HG03095 (cell line): ENCODE results near the gene TAAR6.
"Not testable (repeated sequence)": the region's sequence is repeated elsewhere in the genome, so short reads cannot be mapped to it uniquely, and the experiment has no call there.

Experiments used
- ATAC-seq: cut with Tn5 transposase; IDR thresholded peaks from one replicate; pipeline ENCODE4 v1.9.1; 2021; ENCODE audit warnings: moderate library complexity; ENCODE audit not compliant: unreplicated experiment

TAAR6 gene

GRCh38 chr6:132589454-132589853 lies 19.3 kb downstream of the TAAR6 start, which contains the start of gene TAAR5:
Gene TAAR5 (minus strand): TSS chr6:132589741. CDS start chr6:132589686, 55 bp downstream.
- ATAC-seq: no peak

- ATAC-seq: no peak
These were observed 20.2 kb downstream of the TAAR6 start for GRCh38 chr6:132590362-132590761.

DNA sequence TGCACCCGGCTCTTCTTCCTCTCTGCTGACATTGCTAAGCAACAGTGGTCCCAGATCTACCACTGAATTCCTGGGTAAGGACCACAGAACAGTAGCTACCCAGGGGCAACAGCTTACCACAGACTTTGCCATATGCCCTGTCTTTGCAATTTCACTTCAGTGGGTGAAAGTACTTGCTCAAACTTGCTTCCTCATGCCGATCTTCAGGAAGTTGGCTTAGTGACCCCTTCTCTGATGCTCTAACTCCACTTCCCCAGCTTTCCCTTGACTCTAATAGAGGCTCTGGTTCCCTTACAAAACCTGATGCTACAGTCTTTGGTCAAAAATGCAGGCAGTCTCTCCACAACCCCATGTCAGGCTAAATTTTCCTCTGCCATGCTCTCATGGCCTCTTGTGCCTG lies 22.7 kb downstream of the TAAR6 start:
- no peak for ATAC-seq

- no peak for ATAC-seq
These were observed 26.1 kb downstream of the TAAR6 start for GRCh38 chr6:132596201-132596600.

DNA sequence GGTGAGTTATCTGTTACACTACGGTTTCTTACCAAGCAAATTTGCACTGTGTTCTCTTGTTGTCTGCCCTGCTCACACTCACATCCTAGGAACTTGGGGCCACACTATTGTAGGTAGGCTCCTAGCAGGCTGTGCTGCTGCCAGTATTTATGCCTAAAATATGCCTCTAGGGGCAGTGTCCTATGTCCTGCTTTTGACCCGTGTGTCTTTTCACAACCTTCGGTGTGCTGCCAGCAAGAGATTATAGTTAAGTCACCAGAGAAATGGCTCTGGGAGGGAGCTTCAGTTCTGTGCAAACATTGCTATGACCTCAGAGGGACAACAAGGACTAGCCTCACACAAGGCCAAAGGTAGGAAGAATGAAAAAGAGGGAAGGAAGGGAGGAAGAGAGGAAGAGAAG lies 28.4 kb downstream of the TAAR6 start:
- ATAC-seq: no peak

DNA sequence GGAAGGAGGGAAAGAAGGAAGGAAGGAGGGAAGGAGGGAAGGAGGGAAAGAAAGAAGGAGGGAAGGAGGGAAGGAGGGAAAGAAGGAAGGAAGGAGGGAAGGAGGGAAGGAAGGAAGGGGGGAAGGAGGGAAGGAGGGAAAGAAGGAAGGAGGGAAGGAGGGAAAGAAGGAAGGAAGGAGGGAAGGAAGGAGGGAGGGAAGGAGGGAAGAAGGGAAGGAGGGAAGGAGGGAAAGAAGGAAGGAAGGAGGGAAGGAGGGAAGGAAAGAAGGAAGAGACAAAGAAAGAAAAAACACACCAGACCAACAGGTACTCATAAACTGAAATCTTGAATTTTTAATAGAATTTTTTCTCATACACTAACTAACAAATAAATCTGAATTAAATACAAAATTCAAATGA lies 30.8 kb downstream of the TAAR6 start:
- ATAC-seq: not testable (repeated sequence)

DNA sequence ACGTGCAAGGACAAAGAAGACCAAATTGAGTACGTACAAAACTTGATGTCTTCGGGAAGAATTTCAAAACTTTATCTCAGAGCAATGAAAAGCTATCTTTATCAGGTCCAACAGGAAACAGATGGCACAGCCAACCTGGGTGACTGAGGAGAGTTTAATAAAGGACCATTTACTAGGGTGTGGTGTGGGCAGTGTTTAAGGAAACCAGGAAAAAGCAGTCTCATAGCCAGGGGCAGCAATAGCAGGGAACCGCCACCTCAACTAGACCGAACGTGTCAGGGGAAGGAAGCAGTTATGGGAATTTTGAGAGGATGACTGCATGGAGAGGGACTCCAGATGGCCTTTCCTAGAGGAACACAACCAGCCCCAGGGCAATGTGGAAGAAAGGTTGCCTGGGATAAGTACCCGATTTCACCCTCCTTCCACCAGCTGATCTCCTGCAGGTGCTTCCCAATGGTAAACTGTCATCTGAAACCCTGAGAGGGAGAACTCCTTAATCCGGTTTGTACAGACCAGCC lies 34.6 kb downstream of the TAAR6 start:
- no peak for ATAC-seq

DNA sequence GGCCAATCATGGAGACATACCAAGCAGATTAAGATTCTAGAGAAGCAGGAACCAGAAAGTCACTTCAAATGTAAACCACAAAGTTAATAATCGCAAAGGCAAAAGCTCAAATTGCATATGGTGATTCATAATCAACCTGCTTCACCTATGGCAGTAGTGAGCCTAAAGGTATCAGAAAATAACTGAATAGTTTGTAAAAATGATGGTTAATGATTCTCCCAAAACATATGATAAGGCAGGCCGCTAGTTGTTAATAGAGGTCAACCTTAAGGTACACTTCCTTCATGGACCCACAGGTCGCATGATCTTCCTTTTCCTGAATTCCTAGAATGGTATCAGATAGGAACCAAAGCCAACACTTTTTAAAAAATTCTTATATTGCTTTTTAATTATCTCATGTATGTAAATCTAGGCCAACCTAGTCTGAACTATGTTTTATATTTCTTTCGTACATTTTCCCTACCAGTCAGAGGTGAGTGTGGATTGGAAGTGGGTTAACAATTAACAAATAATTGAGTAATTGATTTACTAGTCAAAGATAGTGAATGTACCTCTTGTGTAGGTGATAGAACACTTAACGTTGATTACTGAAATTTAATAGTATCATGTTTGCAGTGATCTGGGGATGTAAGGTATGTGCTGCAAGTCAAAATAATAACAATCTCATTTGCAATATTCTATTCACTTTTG lies 37.6 kb downstream of the TAAR6 start:
- peak; percentile 71 for ATAC-seq

DNA sequence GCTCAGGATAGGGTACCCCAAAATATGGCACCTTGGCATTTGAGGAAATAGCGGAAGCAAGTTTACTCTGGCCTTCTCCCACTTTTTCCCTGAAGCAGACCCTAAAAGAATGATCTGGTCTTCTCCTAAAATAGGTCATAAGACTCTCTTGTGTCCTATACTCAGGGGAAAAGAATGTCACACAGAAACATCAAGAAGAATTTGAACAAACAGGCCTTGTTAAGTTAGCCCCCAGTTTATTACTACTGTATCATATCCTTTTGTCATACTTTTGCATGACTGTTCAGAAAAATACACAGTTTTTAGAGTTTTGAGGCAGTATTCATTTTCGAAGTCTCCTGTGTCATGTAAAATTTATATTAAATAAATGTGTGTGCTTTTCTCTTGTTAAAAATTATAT lies 41.5 kb downstream of the TAAR6 start:
- ATAC-seq: no peak

GRCh38 chr6:132612449-132613108 lies 42.5 kb downstream of the TAAR6 start:
- no peak for ATAC-seq

- peak; percentile 63 for ATAC-seq
These were observed 44.4 kb downstream of the TAAR6 start for GRCh38 chr6:132614554-132614953.

GRCh38 chr6:132616677-132617076 lies 46.6 kb downstream of the TAAR6 start:
- no peak for ATAC-seq
